Measurements from ENCODE around the gene LRCOL1. TPM values are rescaled to one million over a fixed set of nuclear protein-coding genes. Genes with fewer than 3 reads are reported as not detected.

Gene LRCOL1
- total RNA-seq, 2 donors from 2014 or later = not detected

- H3K27me3 ChIP-seq = no peaks in the 10 kb centered on the region
- TF ChIP-seq CTCF (IDR thresholded peaks at IDR 0.05) = no peak
- no peak overlapping the region for H3K27ac ChIP-seq
- no peaks in the 10 kb centered on the region for H3K9me3 ChIP-seq
- H3K4me3 ChIP-seq = no peak overlapping the region
- DNase-seq (ENCODE audit: low spot score) = no peak
- H3K36me3 ChIP-seq = no peaks in the 10 kb centered on the region
- peaks cover 0 to 16% of the 10 kb centered on the region in 2 donors for H3K4me1 ChIP-seq
These were observed 54.7 kb downstream of the LRCOL1 start for GRCh38 chr12:132555686-132556085.

- H3K4me1 ChIP-seq = peaks cover 0 to 9% of the 10 kb centered on the region in 2 donors
- H3K27ac ChIP-seq = no peak overlapping the region
- no peaks in the 10 kb centered on the region for H3K36me3 ChIP-seq
- no peak for DNase-seq (ENCODE audit: low spot score)
- H3K4me3 ChIP-seq = no peak overlapping the region
- no peak for TF ChIP-seq CTCF (IDR thresholded peaks at IDR 0.05)
- no peaks in the 10 kb centered on the region for H3K27me3 ChIP-seq
- H3K9me3 ChIP-seq = no peaks in the 10 kb centered on the region
These were observed 55.3 kb downstream of the LRCOL1 start for GRCh38 chr12:132554845-132555630.

Small RNA genes within 50 kb of the gene (microRNA-seq; reads per million reads assigned to microRNA genes)
- 0 to 0.71 reads per million in 2 donors for gene MIR6763 (ENCODE audit: borderline number of aligned reads in 2 of 2, borderline replicate concordance in 1 of 2)

Other genes starting within 250 kb of the LRCOL1 start
- 10 to 100 TPM; 19.3 to 20.4 TPM for gene FBRSL1, start 120.4 kb downstream of the LRCOL1 start, total RNA-seq
- not detected for gene P2RX2, start 8.2 kb upstream of the LRCOL1 start, total RNA-seq
- 10 to 100 TPM; 10.2 to 13.9 TPM for gene POLE, start 76.8 kb upstream of the LRCOL1 start, total RNA-seq
- 10 to 100 TPM; 43.0 to 65.7 TPM for gene PXMP2, start 77.0 kb upstream of the LRCOL1 start, total RNA-seq
- gene PGAM5, start 100.3 kb upstream of the LRCOL1 start, total RNA-seq = 10 to 100 TPM; 12.8 to 20.0 TPM
- 10 to 100 TPM; 23.8 to 24.2 TPM for gene ANKLE2, start 151.2 kb upstream of the LRCOL1 start, total RNA-seq
- 10 to 100 TPM; 32.2 to 49.8 TPM for gene GOLGA3, start 218.3 kb upstream of the LRCOL1 start, total RNA-seq